ENCODE measurements around the gene CD34.

Gene CD34

DNA sequence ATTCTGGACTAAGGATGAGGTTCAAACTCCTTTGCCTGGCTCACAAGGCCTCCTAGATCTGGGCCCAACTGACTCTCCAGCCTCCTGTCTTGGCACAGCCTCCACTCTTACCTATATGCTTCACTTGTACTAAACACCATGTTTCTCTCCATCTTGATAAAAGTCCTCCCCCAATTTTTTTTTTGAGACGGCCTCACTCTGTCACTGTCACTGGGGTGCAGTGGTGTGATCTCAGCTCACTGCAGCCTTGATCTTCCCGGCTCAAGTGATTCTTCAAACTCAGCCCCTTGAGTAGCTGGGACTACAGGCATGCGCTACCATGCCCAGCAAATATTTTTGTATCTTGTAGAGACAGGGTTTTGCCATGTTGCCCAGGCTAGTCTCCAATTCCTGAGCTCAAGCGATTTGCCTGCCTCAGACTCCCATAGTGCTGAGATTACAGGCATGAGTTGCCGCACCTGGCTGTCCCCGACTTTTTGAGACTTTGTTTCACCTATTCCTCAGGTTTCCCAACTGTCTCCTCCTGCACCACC, 39.7 kb downstream of the CD34 start:
- DNase-seq = no peak

DNA sequence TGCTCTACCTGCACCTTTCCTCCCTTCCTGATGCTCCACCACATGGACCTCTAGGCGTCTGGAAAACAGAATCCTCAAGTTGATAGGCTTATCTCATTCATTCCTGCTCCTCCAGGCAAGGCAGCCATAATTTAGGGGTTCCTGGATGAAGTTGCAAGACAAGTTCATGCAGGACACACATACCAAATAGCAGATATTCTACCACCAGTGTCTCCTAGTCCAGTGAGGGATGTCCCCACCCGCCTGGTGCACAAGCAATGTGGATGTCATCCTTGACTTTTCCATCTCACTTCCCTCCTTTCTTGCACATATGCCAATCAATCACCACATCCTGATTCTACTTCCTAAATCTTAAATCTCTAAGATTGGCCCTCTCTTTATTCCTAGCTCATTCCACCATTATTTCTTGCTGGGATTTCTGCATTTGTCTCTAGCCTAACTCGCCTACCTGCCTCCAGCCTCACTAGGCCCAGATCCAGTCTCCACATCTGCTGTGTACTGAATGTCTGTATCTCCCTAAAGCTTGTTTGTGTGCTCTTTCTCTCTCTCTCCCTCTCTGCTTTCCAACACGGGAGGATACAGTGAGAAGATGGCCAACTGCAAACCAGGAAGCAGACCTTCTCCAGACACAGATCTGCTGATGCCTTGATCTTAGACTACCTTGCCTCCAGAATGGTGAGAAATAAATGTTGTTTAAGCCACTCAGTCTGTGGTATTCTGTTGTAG, 40.5 kb downstream of the CD34 start:
- no peak for DNase-seq

DNA sequence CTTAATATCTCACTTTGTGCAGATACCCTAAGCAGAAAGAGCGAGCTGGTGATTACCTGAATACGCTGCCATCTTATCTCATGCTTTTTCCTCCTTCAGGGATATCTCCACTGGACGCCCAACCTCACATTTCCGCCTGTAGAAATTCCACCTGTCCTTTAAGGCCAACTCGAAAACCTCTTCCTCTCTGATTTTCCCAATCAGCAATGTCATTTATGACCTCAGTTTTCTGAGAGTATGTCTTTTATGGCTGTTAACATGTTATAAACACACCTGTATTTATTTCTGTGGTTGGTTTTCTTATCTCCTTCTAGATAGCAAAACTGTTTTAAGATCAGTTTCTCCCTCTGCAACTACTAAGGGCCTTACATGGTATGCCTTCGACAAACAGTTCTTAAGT, 41.1 kb downstream of the CD34 start:
- DNase-seq = no peak

DNA sequence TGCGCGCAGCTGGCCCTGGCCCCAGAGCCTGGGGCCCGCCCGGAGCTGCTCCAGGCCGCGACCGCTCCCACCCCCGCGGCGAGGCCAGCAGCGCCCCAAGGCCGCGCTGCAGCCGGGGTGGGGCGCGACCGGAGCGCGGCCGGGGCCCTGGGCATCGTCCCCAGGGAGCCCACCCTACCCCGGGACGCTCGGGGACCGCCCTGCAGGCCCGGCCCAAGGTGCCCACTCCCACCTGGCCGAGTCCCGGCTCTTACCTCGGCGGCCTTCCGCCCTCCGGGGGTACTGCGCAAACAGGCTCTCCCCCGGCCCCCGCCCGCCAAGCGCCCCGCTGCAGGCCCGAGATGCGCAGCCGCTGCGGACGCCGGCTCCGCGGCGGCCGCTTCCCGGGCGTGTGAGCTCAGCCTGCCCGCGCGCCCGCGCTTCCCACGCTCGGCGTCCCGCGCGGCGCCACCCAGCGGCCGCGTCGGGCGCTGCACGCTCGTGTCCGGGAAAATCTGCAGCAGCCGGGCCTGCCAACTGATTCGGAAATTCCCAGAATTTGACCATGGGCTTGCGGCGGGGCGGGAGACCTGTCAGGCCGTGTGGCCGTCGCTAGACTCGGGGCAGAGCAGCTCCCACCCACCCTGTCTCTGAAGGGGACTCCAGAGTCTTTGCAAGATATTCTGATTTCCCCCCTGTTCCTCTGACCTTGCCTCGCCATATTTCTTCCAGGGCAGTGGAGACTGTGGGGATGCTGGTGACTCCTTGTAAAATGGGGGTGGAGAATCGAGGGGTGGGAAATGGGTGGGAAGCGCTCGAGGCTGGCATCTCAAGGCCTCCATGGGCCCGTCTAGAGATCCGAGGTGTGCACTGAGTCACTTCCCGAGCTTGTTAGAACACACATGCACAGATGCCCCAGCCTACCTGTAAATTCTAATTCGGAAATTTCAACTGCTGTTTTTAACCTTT, 41.9 kb downstream of the CD34 start:
- peak; percentile 76 for DNase-seq

DNA sequence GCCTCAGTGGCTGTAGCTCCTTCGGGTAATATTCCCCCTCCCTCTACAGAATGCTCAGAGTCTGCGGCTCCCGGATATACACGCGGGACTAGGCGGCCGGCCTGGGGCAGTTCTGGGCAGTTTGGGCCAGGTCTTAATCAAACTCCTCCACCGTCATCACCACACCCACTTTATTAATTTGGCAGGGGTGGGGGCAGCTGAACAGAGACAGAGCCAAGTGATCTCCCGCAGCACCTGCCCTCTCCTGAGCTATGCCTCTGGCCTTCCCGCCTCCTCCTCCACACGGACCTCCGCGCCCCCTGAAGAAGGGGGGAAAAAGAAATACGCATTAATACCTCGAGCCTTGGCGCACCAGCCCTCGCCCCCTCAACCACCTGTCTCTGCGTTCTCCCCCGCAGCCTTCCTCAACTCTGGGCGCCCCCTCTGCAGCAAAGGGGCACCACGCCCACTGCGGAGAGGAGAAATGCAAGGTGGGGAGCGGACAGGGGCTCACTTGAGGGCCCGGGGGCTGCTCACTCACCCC, 42.6 kb downstream of the CD34 start:
- DNase-seq = no peak

DNA sequence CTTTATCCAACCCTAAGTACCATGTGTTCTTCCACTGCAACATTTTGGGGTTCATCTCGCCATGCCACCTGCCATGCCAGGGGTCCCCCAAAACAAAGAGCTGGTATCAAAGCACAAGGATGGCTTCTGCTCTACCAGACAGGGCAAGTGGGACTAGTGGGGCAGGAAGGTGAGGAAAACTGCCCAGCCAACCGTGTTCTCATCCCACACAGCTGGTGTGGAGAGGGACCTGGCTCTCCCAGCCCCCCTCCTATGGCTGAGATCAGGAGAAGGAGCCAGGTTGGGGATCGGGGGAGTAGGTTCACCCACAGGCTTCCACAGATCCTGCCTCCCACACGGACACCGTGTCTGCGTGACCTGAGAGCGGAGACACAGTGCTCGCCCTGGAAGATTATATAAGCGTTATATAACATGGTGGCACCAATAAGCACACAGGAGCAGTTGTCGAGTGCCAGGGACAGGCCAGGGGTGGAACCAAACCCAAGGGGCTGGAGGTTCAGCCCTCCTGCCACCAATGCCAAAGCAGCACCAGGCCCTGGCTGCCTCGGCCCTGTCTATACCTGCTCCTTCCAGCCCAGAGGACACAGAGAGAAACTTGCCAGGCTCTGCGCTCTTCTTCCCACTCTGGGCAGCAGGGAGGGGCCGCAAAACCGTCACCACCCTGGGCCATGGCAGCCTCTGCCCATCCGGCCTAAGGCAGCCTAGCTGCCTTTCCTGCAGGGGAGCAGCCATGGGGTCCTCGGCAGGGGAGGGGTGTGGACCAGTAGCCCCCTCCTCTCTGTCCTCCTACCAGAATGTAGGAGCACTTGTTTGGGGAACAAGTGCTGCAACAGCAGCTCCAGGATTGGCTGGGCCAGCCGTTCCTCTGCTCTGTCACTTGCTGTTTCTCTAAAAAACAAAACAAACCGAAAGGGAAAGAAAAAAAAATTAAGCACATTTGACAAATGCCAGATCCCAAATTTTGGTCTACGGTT, 43.5 kb downstream of the CD34 start:
- DNase-seq = no peak

DNA sequence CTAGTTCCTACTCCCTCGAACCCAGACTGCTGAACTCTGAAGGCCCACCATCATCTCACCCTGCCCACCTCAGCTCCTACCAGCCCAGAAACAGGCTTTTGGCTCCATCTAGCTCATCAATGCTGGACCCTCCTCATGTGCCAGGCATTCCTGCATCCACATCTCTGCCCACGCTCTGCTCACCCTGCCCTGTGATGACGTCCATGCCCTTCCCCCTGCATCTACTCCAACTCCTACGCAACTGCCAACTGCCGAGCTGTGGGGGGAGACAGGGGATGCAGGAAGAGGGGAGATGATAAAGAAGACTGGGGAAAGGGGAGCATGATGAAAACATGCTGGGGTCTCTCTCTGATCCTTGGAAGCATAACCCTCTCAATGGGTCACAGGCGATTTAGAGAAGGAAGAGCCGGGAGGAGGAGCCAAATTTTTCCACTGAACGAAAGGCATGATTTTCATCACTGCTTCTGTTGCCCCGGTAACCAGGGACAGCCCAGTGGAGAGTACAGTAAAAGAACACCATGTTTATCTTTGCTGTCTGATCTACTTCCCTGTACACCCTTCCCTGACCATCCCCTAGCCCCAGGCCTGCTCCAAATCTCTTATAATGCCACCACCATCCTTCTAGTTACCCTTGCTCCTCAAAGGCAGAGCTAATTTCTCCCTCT, 44.3 kb downstream of the CD34 start:
- no peak for DNase-seq

DNA sequence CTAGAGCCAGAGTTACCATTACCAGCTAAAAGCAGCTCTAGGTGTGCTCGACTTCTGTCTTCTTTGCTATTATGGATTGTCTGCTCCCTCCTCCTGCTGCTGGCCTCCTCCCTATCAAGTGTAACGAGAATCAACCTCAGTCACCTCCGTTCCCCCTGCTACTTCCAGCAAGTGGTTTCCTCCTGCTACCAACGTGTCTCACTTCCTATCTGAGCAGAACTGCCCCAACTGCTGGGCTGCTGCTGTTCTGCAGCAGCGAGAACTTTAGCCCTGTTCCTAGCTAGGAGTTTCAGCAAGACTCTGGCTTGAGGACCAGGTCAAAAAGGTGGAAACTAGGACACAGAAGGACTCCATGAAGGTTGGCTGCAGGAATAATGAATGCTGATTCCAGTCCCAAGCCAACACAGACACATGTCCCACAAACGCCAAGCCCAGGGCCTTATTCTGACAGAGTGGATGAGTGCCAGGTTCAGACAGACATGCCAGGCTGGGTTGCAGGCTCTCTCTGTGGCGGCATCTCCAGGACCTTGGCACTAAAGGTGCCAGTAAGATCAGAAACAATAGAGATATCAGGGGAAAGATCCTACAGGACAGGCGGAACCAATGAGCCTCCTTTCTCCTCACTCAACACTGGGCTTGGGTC, 46.9 kb downstream of the CD34 start:
- no peak for DNase-seq

DNA sequence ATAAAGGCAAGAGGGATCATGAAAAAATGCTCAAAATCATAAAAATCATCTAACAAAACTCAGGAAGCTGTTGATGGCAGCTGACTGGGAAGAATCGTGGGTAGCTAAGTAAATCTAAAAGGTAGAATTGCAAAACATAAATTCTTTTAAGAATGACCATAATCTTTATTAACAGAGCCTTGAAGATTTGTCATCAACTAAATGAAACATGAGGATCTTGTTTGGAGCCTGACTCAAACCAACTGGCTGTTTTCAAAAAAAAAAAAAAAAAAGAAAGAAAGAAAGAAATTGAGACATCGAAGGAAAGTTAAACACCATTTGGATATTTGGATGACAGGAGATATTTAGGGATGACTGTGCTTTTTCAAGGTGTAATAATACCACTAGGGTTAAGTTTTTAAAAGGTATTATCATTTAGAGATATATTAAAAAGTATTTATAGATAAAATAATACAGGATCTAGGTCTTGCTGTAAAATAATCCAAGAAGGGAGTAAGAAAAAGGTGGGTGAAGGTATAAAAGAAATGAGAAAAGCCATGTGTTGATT, 48.6 kb downstream of the CD34 start:
- peak; percentile 28 for DNase-seq

DNA sequence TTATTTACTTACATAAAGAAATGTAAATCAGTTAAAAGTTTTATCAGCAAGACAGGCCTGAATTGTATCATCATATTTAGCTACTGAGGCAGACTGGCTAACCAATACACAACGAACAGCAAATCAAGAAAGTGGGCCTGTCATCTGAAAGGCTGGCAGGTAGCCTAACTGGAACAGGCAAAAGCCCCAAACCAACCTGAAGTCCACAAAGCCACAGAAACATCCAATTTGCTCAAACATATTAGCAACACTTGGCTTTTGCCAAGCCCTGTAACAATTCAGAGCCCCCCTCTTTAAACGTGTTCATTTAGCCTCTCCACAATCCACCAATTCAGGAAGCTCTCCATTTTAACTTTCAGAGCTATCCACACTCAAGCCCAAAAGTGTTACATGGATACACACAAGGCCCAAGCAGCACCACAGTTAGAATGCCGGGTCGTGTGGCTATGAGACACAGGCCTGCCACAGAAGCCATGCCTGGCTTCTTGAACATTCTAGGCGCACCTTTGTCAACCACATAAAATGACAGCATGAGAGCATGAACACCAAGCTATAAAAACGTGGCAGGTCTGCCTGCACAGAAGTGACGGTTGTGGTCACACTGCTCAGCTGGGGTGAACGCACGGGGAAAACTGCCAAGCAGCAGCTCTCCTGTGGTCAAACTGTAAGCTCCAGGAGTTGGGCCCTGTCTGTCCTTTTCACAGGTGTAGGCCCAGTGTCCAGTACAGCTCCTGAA, 49.3 kb downstream of the CD34 start:
- DNase-seq = no peak

DNA sequence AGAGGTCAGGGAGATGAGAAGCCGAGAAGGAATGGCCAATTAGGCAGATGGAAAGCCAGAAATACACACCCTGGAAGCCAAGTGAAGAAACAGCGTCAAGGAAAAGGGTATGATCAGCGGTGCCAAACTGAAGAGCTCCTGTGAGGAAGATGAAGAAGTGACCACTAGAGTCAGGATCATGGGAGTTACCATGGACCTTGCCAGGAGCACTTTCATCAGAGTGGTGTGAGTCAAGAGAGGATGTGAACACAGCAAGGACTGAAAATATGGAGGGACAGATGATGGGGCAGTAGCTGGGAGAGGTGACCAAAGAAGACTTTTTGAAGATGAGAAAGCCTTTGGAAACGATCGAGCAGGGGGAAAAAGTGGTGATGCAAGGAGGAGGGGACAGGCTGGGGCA, 50.4 kb downstream of the CD34 start:
- no peak for DNase-seq

DNA sequence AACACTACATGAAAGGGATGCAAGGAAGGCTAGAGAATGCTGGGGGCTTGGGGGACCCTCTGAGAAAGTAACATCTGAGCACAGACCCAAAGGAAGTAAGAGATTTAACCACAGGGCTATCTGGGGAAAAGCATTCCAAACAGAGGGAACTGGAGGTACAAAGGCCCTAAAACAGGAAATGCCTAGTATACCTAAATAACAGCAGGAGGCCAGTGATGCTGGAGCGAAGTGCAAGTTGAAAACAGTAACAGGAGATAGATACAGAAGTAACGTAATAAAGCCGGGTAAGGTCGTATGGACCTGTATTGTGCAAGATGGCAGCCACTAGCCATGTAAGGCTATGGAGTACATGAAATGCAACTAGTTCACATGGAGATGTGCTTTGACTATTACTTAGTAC, 52.1 kb downstream of the CD34 start:
- no peak for DNase-seq

DNA sequence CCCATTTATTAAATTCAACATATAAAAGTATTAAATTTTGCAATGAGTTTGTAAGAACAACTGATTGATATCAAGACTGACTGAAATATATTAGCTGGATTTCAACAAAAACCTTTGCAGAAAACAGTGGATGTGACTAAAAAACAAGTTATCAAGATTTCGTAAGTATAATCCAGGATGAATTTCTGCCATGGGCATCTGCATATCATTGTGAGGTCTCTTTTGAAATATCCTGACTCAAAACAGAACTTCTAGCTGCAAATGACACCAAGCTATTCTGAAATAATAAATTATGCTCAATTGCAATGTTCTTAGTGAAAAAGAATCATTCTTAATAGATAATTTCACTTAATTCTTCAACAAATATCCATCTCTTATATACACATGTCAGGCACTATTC, 52.6 kb downstream of the CD34 start:
- no peak for DNase-seq

DNA sequence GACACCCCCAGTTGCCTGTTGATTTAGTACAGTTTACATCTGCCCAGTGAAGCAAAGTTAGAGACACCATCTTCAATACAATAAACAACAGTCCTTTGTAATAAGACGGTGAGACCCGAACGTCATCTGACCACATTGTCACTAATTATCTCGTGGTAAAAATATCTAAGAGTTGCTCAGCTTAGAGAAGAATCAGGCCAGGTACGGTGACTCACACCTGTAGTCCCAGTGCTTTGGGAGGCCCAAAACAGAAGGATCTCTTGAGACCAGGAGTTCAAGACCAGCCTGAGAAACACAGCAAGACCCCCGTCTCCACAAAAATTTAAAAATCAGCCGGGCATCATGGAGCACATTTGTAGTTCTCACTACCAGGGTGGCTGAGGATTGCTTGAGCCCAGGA, 53.5 kb downstream of the CD34 start:
- no peak for DNase-seq

DNA sequence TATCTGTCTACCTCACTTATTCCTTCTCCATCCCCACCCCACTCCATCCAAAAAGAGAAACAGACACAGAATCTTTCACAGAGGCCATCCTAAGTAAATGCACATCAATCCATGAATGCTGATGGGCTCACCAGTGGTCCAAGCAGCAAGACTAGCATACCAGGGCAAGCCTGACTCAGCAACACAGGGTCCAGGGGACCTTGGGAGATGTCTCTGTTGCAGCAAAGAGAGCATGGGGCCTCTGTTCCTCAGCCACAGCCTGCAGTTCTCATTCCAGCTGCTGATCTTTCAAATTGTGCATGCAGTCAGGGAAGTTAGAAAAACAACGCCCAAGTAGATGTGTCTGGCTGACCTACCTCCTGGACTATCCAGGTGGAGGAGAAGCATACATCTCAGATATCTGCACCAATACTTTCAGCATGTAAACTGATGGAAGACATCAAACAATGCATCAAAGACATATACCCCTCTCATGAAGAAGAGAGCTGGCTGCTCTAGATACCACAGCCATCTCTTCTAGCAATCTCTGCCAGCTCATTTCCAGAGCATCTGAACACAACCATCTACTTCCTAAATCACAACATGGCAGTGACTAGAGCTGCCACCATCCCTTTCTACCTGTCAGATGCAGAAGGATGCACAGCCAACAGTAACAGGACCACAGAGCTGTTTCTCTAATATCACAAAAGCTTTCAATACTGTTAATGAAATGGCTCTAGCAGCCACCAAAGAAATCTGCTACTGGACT, 54.5 kb downstream of the CD34 start:
- no peak for DNase-seq

DNA sequence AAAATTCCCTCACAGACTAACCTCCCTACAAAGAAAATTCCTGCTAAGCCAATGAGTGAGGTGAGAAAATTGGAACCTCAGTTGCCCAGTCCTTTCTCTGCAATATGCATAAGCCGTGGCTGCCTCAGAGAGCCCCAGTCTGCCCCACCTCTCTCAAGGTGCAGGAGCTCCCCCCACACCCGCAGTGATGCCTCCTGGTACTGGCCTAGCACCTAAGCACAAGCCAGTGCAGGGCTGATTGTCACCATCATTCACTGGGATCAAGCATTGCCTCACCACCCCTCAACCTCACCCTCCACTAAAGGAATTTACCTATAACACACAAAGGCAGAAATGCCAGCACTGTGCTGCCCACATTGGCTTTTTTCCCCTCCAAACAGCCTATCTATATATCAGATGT, 56.9 kb downstream of the CD34 start:
- no peak for DNase-seq

DNA sequence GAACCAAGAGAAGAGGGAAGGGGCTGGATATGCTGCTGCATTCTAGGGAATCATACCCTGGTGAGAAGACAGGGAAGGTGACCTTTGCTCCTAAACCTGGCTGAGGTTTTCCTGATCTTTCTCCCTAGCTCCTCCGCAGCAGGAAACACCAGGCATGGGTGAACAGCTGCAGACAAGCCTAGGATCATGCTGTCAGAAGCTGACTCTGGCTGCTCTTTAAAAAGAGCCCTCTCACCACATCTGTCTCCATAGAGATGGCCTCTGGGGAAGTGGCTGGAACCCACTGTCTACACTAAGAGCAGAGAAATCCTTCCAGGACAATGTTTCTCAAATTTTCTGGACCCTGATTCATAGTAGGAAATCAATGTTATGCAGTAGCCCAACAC, 57.6 kb downstream of the CD34 start:
- DNase-seq = no peak

DNA sequence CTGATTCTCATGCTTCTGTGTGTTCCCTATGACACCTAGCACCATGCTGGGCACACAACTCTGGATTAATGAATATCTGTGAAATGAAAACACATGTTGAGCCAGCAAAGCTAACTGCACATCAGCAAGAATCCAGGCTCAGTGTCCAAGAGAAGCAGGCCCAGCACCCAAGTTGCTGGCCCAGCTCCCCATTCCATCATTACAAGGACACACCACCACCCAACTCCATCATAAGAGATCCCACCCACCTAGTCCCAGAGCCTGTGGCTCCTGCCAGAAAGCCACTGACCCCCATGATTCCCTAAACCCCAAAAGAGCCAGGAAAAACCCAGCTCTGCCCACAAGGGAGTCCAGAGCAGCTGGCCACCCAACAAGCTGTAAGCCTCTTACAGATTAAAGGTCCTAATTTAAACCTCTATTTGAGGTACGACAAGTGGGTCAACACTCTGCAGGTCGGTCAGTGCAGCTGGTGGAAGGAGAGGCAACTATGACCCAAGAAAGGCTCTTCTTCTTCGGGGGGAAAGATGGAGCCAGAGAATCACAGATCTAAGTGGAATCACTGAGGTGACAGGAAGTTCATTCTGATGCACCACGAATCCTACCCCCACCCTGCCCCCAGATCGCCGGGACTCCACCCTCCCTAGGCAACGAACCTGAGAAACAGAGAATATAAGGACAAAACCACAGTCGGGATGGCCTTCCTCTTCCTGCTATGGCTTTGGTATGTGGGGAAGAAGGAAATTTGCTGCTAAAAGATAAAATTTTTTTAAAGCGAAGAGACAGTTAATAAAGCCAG, 58.2 kb downstream of the CD34 start:
- DNase-seq = no peak

DNA sequence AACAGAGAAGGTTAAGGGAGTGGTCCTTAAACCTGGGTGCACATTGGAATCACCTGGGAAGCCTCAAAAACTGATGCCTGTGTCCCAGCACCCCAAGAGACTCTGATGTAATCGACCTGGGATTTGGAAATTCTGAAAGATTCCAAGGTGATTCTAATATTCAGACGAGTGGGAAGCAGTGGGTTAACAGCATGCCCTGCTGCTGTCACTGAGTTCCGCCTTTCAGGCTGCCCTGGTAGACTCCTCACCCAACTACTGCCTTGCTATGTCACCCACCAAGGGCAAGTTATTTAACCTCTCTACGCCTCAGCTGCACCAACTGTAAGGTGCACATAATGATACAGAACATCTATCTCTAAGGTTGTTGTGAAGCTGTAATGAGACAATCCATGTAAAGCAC, 59.2 kb downstream of the CD34 start:
- no peak for DNase-seq

All from fibroblast of skin of right biceps (primary cell).